GM12878 (cell line): ENCODE measurements around the gene MAPKAPK2. TPM values are rescaled to one million over a fixed set of nuclear protein-coding genes. Genes with fewer than 3 reads are reported as not detected.

Experiments
- ATAC-seq: fragments of 200-7000 bp; cut with Tn5 transposase; 3 replicates; pipeline ENCODE4 v1.9.1; 2020; ENCODE audit warnings: mild to moderate bottlenecking, moderate library complexity
- BruUV-seq: library from RNA; stranded (reverse); fragments of 400-500 nt; replicated peaks from 2 replicates; lab custom pipeline; 2021; lab: Mats Ljungman, UMichigan
- CTCF ChIA-PET: fragments of 300-600 bp; sonication (Branson Sonifier 250); formaldehyde crosslinking; extraction: SDS; loops from one replicate; lab custom pipeline; 2021; ENCODE audit warnings: inconsistent platforms; lab: Yijun Ruan, JAX
- POLR2A ChIA-PET: fragments of 350-600 bp; formaldehyde crosslinking; extraction: SDS; loops from one replicate; lab custom pipeline; 2021; ENCODE audit warnings: inconsistent platforms; lab: Charles Lee
- RAD21 ChIA-PET: fragments of 300-600 bp; sonication (Branson Sonifier 250); formaldehyde crosslinking; loops from one replicate; lab custom pipeline; 2023; ENCODE audit warnings: antibody characterized with exemption; ENCODE audit not compliant: unreplicated experiment; lab: Charles Lee
- SMC1A ChIA-PET: fragments of 300-600 bp; sonication (Branson Sonifier 250); formaldehyde crosslinking; loops from one replicate; lab custom pipeline; 2023; ENCODE audit not compliant: unreplicated experiment, uncharacterized antibody; lab: Charles Lee
- DNase-seq: peaks from one replicate; pipeline ENCODE4 v3.0.0-alpha.2; 2011; ENCODE audit warnings: low read depth, low spot score
- FAIRE-seq: peaks from 3 replicates; lab custom pipeline; 2011; peaks lifted over from hg19 to GRCh38; lab: Jason Lieb, UNC
- H2AFZ ChIP-seq: 2 replicates; pipeline ENCODE4 v1.6.0; 2011; ENCODE audit warnings: low read depth, low read length, control low read depth; ENCODE audit not compliant: control insufficient read depth
- H3K27ac ChIP-seq: 2 replicates; pipeline ENCODE4 v1.5.1; 2011; ENCODE audit warnings: control low read depth; ENCODE audit not compliant: control insufficient read depth, insufficient read depth
- H3K27me3 ChIP-seq, 2 experiments: replicated peaks in 1 of 2; 2 replicates each; pipeline versions ENCODE4 v1.6.0 to v1.6.1; 2011; ENCODE audit warnings: low read length in 1 of 2; ENCODE audit not compliant: control insufficient read depth in 2 of 2, insufficient read depth in 2 of 2
- H3K36me3 ChIP-seq, 2 experiments: 2 replicates each; pipeline ENCODE4 v1.5.1; 2011; ENCODE audit warnings: low read length in 1 of 2; ENCODE audit not compliant: control insufficient read depth in 2 of 2, insufficient read depth in 2 of 2
- H3K4me1 ChIP-seq: 2 replicates; pipeline ENCODE4 v1.6.1; 2011; ENCODE audit warnings: mild to moderate bottlenecking, low read length, moderate library complexity, mixed read lengths; ENCODE audit not compliant: control insufficient read depth, insufficient read depth
- H3K4me2 ChIP-seq: 2 replicates; pipeline ENCODE4 v1.6.0; 2011; ENCODE audit warnings: control low read depth; ENCODE audit not compliant: control insufficient read depth, insufficient read depth
- H3K4me3 ChIP-seq: fragments of 200-600 bp; sonication (generic); 2 replicates; pipeline ENCODE4 v1.5.1; 2016
- H3K79me2 ChIP-seq: 2 replicates; pipeline ENCODE4 v1.6.0; 2011; ENCODE audit warnings: low read length; ENCODE audit not compliant: control insufficient read depth, insufficient read depth
- H3K9ac ChIP-seq: 2 replicates; pipeline ENCODE4 v1.8.0; 2011; ENCODE audit warnings: low read length, control low read depth, mixed read lengths; ENCODE audit not compliant: control insufficient read depth, insufficient read depth
- H3K9me3 ChIP-seq: replicated peaks from 3 replicates; pipeline ENCODE4 v1.5.1; 2011; ENCODE audit warnings: mild to moderate bottlenecking, low read length; ENCODE audit not compliant: control insufficient read depth, insufficient read depth
- H4K20me1 ChIP-seq: 2 replicates; pipeline ENCODE4 v1.6.0; 2011; ENCODE audit not compliant: control insufficient read depth, insufficient read depth
- ATF7 ChIP-seq: fragments of 450-650 bp; IDR thresholded peaks from 2 replicates; pipeline ENCODE4 v1.6.1; 2016; ENCODE audit warnings: low read depth, mild to moderate bottlenecking
- CBX3 ChIP-seq: fragments of 200-600 bp; sonication (generic); IDR thresholded peaks from 2 replicates; pipeline ENCODE4 v1.6.1; 2016; ENCODE audit warnings: low read depth, borderline replicate concordance
- CREM ChIP-seq: IDR thresholded peaks from 2 replicates; pipeline ENCODE4 v1.6.1; 2014; ENCODE audit warnings: antibody characterized with exemption, low read depth
- EGR1 ChIP-seq, 2 experiments: IDR thresholded peaks; 1 replicate in 1 of 2; 2 replicates in 1 of 2; pipeline ENCODE4 v1.6.1; 2011 to 2012; ENCODE audit warnings: low read depth in 2 of 2, low read length in 2 of 2, borderline replicate concordance in 1 of 2, mild to moderate bottlenecking in 1 of 2, moderate library complexity in 1 of 2
- ESRRA ChIP-seq: IDR thresholded peaks from 2 replicates; pipeline ENCODE4 v1.6.1; 2012; ENCODE audit warnings: mild to moderate bottlenecking, low read length, improper control_type of control experiment
- IKZF1 ChIP-seq: fragments of 450-650 bp; conservative IDR thresholded peaks from 2 replicates; pipeline ENCODE4 v1.6.1; 2017; ENCODE audit warnings: antibody characterized with exemption, mild to moderate bottlenecking
- IKZF2 ChIP-seq, 2 experiments: fragments of 450-650 bp; IDR thresholded peaks; 2 replicates each; pipeline ENCODE4 v1.6.1; 2017; ENCODE audit warnings: mild to moderate bottlenecking in 2 of 2, moderate library complexity in 2 of 2
- KDM1A ChIP-seq: fragments of 200-600 bp; sonication (generic); IDR thresholded peaks from 2 replicates; pipeline ENCODE4 v1.6.1; 2016; ENCODE audit warnings: borderline replicate concordance
- NFIC ChIP-seq: IDR thresholded peaks from 2 replicates; pipeline ENCODE4 v1.6.1; 2012; ENCODE audit warnings: low read depth, mild to moderate bottlenecking, inconsistent platforms, low read length, moderate library complexity
- RAD21 ChIP-seq: IDR thresholded peaks from 2 replicates; pipeline ENCODE4 v1.6.1; 2011; ENCODE audit warnings: mild to moderate bottlenecking, low read depth, low read length, moderate library complexity; ENCODE audit not compliant: insufficient read depth
- RAD51 ChIP-seq: fragments of 450-650 bp; IDR thresholded peaks from 2 replicates; pipeline ENCODE4 v1.6.1; 2016; ENCODE audit warnings: moderate library complexity, mild to moderate bottlenecking, inconsistent platforms
- RFX5 ChIP-seq: IDR thresholded peaks from 2 replicates; pipeline ENCODE4 v1.6.1; 2011; ENCODE audit warnings: low read depth, low read length, improper control_type of control experiment
- RUNX3 ChIP-seq: IDR thresholded peaks from 2 replicates; pipeline ENCODE4 v1.6.1; 2012; ENCODE audit warnings: low read length, inconsistent platforms
- SUZ12 ChIP-seq: fragments of 200-600 bp; sonication (generic); IDR thresholded peaks from one replicate; pipeline ENCODE4 v1.6.1; 2018; ENCODE audit warnings: antibody characterized with exemption, mild to moderate bottlenecking; ENCODE audit not compliant: unreplicated experiment
- TAF1 ChIP-seq: IDR thresholded peaks from 2 replicates; pipeline ENCODE4 v1.6.1; 2011; ENCODE audit warnings: mild to moderate bottlenecking, low read depth, low read length, borderline replicate concordance
- ZNF217 ChIP-seq: fragments of 450-650 bp; IDR thresholded peaks from 2 replicates; pipeline ENCODE4 v1.6.1; 2017; ENCODE audit warnings: antibody characterized with exemption, mild to moderate bottlenecking
- ZNF622 ChIP-seq: fragments of 450-650 bp; IDR thresholded peaks from 2 replicates; pipeline ENCODE4 v1.6.1; 2017; ENCODE audit warnings: mild to moderate bottlenecking, inconsistent platforms
- WGBS: methylation state at CpG from one replicate; pipeline ENCODE4 v1.1.6; 2016; ENCODE audit warnings: low lambda C conversion rate; ENCODE audit not compliant: insufficient replicate concordance, insufficient coverage; ENCODE audit errors: missing lambda C conversion rate; 5-methylcytosine and 5-hydroxymethylcytosine counted together
- in situ Hi-C: fragments of 300-500 bp; cut with MboI; formaldehyde crosslinking; loops from 9 replicates; pipeline ENCODE4 v1.14.3; 2018; ENCODE audit warnings: mixed read lengths
- intact Hi-C: fragments of 100-400 bp; cut with micrococcal nuclease; formaldehyde crosslinking; loops from one replicate; pipeline ENCODE4 v1.14.2; 2022; ENCODE audit not compliant: unreplicated experiment
- polyA plus RNA-seq, 11 experiments: library from polyadenylated mRNA; depleted of rRNA in 4 of 11; unstranded in 6 of 11; stranded (reverse) in 5 of 11; fragments of >200 nt; fragmentation: Nextera tagmentation in 4 of 11; fragmentation: Illumina TruSeq in 1 of 11; extraction: Ambion mirVana in 4 of 11; extraction: Trizol in 1 of 11; gene quantifications; 1 replicate in 1 of 11; 2 replicates in 10 of 11; pipeline versions ENCODE4 v1.2.1 to v1.2.3, GENCODE V29; 2011 to 2016; ENCODE audit warnings: inconsistent platforms in 2 of 11, missing spikeins in 2 of 11, low read depth in 1 of 11
- total RNA-seq, 4 experiments: library from RNA; depleted of rRNA in 3 of 4; stranded (reverse); fragments of >200 nt in 3 of 4; fragmentation: Illumina TruSeq in 1 of 4; extraction: Trizol in 1 of 4; gene quantifications; 2 replicates each; pipeline versions ENCODE4 v1.2.1 to v1.2.3, GENCODE V29; 2013 to 2021
- TF ChIP-seq, protein P1 (sequence below): IDR thresholded peaks from 2 replicates; pipeline ENCODE4 v1.6.1; 2012; ENCODE audit warnings: low read depth, low read length, improper control_type of control experiment
- TF ChIP-seq, protein P2 (sequence below): fragments of 450-650 bp; IDR thresholded peaks from 2 replicates; pipeline ENCODE4 v1.6.1; 2017; ENCODE audit warnings: low read depth, mild to moderate bottlenecking, moderate library complexity
- TF ChIP-seq, protein P3 (sequence below): IDR thresholded peaks from 2 replicates; pipeline ENCODE4 v1.6.1; 2012; ENCODE audit warnings: low read depth, low read length, improper control_type of control experiment

Gene MAPKAPK2
- total and polyA plus RNA-seq, 10 of the 15 experiments (the other 5 are each of a cell fraction or from before 2014, with no cell fraction given) = 0.72 to 92.2 (median 49.3) TPM

DNA sequence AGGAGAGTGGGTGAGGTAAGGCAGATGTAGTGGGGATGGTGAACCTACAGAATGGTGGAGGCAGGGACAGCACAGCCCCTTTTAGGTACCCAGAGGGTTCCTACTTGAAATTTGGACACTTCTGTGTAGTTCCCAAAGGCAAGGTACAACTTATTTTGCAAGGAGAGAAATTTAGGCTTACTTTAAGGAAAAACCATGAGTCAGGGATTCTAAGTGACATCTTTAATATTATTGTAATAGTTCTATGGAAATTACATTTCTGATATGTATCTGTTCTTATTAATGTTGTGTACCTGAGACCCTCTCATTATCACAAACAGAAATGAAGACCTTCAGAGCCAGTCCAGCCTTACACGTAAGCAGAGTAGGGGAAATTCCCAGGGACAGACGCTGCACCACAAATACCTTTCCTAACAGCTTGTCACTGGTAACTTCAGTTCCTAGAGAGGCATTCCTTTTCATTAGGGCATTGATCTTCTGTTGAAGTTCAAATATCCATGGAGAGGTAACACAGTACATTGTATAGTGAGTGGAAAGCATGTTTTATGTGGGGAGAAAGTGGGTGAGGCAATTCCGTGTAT lies 41.5 kb upstream of the MAPKAPK2 start:
- no TSS peak for BruUV-seq
- H3K4me1 ChIP-seq = peaks cover 4% of the 10 kb centered on the region; the same call in 1 of the 2 replicates
- no peak overlapping the region for H3K4me2 ChIP-seq
- H4K20me1 ChIP-seq = no peaks in the 10 kb centered on the region
- ChIA-PET POLR2A (interaction anchor here (0.6 to 1.3 kb wide), 5 partner anchors 10 to 30 kb away, joined by 3 to 4 read pairs (median 3); no protein-coding TSS in a partner anchor), CTCF (interaction anchor here (9.7 to 28.3 kb wide), 2 partner anchors 10 to 18 kb away, joined by 172 to 1150 read pairs; partner anchors contain the start of gene DYRK3), RAD21 (interaction anchor here (0.6 to 1.3 kb wide), 3 partner anchors 12 to 72 kb away, joined by 3 to 4 read pairs (median 3); no protein-coding TSS in a partner anchor), SMC1A (interaction anchor here (0.6 to 8.9 kb wide), 5 partner anchors 10 to 71 kb away, joined by 3 to 139 read pairs (median 4); no protein-coding TSS in a partner anchor)
- no peak for TF ChIP-seq ESRRA
- no peak for TF ChIP-seq ATF7
- TF ChIP-seq RUNX3 = peak; percentile 37; the same call in 1 of the 2 replicates
- TF ChIP-seq KDM1A = no peak
- 0 out of 2 replicates have a peak, but pooled peaks have one; percentile 26 for TF ChIP-seq IKZF1
- no peak for TF ChIP-seq CREM
- TF ChIP-seq IKZF2 (IDR thresholded peaks at IDR 0.05) = peak in 1 of 2 experiments; percentile 39; a peak in 1 of 4 replicates
- TF ChIP-seq, protein P1, sequence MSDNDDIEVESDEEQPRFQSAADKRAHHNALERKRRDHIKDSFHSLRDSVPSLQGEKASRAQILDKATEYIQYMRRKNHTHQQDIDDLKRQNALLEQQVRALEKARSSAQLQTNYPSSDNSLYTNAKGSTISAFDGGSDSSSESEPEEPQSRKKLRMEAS = no peak
- no peak for TF ChIP-seq RAD51
- TF ChIP-seq EGR1 (IDR thresholded peaks at IDR 0.05; ENCODE audit: borderline replicate concordance in 1 of 2, low read depth in 2 of 2, low read length in 2 of 2) = no peak
- TF ChIP-seq RFX5 = no peak
- no peak for TF ChIP-seq ZNF622
- TF ChIP-seq, protein P2, sequence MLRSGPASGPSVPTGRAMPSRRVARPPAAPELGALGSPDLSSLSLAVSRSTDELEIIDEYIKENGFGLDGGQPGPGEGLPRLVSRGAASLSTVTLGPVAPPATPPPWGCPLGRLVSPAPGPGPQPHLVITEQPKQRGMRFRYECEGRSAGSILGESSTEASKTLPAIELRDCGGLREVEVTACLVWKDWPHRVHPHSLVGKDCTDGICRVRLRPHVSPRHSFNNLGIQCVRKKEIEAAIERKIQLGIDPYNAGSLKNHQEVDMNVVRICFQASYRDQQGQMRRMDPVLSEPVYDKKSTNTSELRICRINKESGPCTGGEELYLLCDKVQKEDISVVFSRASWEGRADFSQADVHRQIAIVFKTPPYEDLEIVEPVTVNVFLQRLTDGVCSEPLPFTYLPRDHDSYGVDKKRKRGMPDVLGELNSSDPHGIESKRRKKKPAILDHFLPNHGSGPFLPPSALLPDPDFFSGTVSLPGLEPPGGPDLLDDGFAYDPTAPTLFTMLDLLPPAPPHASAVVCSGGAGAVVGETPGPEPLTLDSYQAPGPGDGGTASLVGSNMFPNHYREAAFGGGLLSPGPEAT = 0 out of 2 replicates have a peak, but pooled peaks have one; percentile 52
- no peak for TF ChIP-seq SUZ12
- TF ChIP-seq NFIC = no peak
- TF ChIP-seq TAF1 = no peak
- no peak for TF ChIP-seq RAD21
- TF ChIP-seq ZNF217 = no peak
- TF ChIP-seq CBX3 = no peak
- TF ChIP-seq, protein P3, sequence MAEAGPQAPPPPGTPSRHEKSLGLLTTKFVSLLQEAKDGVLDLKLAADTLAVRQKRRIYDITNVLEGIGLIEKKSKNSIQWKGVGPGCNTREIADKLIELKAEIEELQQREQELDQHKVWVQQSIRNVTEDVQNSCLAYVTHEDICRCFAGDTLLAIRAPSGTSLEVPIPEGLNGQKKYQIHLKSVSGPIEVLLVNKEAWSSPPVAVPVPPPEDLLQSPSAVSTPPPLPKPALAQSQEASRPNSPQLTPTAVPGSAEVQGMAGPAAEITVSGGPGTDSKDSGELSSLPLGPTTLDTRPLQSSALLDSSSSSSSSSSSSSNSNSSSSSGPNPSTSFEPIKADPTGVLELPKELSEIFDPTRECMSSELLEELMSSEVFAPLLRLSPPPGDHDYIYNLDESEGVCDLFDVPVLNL = no peak
- FAIRE-seq (peak; percentile 75), ATAC-seq (peak; percentile 88), DNase-seq (no peak)
- H3K79me2 ChIP-seq = no peaks in the 10 kb centered on the region; the same call in 1 of the 2 replicates
- no peaks in the 10 kb centered on the region for H3K9me3 ChIP-seq
- in situ Hi-C loops (no loop called here), intact Hi-C loops (no loop called here)
- no peaks in the 10 kb centered on the region for H3K27me3 ChIP-seq
- no peak overlapping the region; the same call in 1 of the 2 replicates for H2AFZ ChIP-seq
- WGBS = 36% methylated on average over 3 of the region's 3 CpGs
- H3K27ac ChIP-seq = peak overlapping the region; percentile 51; the same call in 1 of the 2 replicates
- H3K9ac ChIP-seq = no peak overlapping the region
- peaks cover 1 to 2% of the 10 kb centered on the region in 2 experiments; a peak in 2 of 4 replicates for H3K36me3 ChIP-seq
- no peak overlapping the region for H3K4me3 ChIP-seq
